ENCODE measurements around the gene SLC8A1. TPM values are rescaled to one million over a fixed set of nuclear protein-coding genes. Genes with fewer than 3 reads are reported as not detected.
A peak's percentile ranks its signal among the peaks of the same experiment; 100 is the strongest.

SLC8A1 gene
- total RNA-seq, 6 donors from 2014 or later: 21.8 to 58.6 (median 25.3) TPM

DNA sequence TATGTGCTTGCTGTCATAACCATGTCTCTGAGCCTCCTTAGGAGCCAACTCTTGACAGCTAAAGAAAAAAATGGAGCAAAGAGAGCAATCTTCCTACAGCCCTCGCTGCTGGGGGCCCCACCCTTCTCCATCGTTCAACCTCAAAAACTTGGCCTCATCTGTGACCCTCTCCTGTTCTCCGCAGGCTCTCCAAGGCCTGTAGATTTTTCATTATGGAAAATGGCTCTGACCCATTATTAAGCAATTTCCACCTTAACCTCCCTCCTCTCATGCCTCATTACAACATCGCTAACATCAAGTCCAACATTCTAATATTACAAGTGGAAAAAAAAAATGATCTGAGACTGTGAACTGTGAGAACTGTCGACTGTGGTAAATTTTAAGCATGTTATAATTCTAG lies 98.7 kb downstream of the SLC8A1 start:
- DNase-seq (no peak), ATAC-seq (ENCODE audit: low FRiP score in 2 of 2) (peak; percentile 49 to 83)
- Histone ChIP-seq H3K9me3 (no peaks in the 10 kb centered on the region), H3K4me3 (no peak overlapping the region), H3K4me1 (peaks cover 0 to 11% (median 6%) of the 10 kb centered on the region in 4 donors), H3K36me3 (no peaks in the 10 kb centered on the region), H3K27ac (peak overlapping the region; percentile 21 to 49 (median 38)), H3K27me3 (no peaks in the 10 kb centered on the region)
- 47 to 48% methylated on average over 5 of the region's 5 CpGs for WGBS, 2 donors
- TF ChIP-seq POLR2AphosphoS5 (IDR thresholded peaks at IDR 0.05) (no peak), POLR2A (IDR thresholded peaks at IDR 0.05) (no peak), EP300 (IDR thresholded peaks at IDR 0.05) (no peak)
- TF ChIP-seq, protein P1, sequence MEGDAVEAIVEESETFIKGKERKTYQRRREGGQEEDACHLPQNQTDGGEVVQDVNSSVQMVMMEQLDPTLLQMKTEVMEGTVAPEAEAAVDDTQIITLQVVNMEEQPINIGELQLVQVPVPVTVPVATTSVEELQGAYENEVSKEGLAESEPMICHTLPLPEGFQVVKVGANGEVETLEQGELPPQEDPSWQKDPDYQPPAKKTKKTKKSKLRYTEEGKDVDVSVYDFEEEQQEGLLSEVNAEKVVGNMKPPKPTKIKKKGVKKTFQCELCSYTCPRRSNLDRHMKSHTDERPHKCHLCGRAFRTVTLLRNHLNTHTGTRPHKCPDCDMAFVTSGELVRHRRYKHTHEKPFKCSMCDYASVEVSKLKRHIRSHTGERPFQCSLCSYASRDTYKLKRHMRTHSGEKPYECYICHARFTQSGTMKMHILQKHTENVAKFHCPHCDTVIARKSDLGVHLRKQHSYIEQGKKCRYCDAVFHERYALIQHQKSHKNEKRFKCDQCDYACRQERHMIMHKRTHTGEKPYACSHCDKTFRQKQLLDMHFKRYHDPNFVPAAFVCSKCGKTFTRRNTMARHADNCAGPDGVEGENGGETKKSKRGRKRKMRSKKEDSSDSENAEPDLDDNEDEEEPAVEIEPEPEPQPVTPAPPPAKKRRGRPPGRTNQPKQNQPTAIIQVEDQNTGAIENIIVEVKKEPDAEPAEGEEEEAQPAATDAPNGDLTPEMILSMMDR (IDR thresholded peaks at IDR 0.05): no peak

DNA sequence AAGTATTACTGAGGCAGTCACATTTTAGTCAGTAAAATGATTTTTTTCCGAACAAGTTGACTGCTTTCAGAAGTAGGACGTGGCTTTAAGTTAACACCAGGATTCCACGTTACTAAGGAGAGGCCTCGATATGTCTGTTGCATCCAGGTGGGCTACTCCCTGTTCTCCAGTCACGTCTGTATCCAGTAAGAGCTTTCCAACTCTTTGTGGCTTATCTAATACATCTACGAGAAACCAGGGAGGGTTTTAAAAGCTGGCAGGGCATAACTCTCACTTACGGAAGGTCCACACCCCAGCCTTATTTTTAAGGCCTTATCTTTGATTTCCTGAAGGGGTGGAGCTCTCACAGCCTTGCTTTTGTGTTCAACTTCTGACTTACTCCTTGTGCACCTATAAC lies 99.2 kb downstream of the SLC8A1 start:
- DNase-seq (no peak), ATAC-seq (ENCODE audit: low FRiP score in 2 of 2) (no peak)
- Histone ChIP-seq H3K27me3 (no peaks in the 10 kb centered on the region), H3K9me3 (no peaks in the 10 kb centered on the region), H3K36me3 (no peaks in the 10 kb centered on the region), H3K4me1 (peaks cover 0 to 11% (median 6%) of the 10 kb centered on the region in 4 donors), H3K27ac (peak overlapping the region; percentile 21 to 49 (median 38)), H3K4me3 (no peak overlapping the region)
- TF ChIP-seq EP300 (IDR thresholded peaks at IDR 0.05) (no peak), POLR2A (IDR thresholded peaks at IDR 0.05) (no peak), POLR2AphosphoS5 (IDR thresholded peaks at IDR 0.05) (no peak)
- TF ChIP-seq, protein P1 (IDR thresholded peaks at IDR 0.05): no peak
- 73 to 75% methylated on average over 6 to 7 of the region's 7 CpGs for WGBS, 2 donors

DNA sequence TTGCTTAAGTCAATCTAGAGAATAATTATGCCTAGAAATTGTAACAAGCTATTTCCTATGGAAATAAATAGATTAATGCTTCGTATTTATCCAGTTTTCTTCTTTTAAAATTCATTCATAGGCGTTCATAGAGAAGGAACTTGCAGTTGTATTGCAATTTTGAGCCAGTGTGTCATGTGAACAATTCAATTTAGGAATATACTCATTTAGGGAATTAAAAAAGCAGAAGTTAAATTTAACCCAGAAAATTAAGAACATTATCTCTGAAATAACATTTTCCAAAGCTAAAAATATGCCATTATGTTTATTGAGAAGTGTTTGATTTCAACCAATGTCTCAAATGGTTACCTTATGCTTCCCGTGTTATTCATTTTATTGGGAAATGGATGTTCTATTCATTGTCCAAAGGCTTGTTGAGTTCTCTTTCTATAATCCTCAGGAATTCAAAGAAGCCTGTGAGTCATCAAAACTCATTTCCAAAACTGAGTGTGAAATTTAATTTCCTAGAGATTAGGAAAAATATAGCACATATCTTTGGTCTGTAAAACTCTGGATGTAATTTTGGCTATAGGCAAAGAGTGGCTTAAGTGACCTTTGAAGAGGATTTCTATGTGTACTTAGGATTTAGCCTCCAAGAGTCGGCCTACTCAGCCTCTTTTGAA lies 99.7 kb downstream of the SLC8A1 start:
- WGBS, 2 donors: 74 to 77% methylated on average over 4 of the region's 4 CpGs
- no peak for TF ChIP-seq POLR2A (IDR thresholded peaks at IDR 0.05)
- TF ChIP-seq, protein P1 (IDR thresholded peaks at IDR 0.05): no peak
- no peak for TF ChIP-seq EP300 (IDR thresholded peaks at IDR 0.05)
- no peak for TF ChIP-seq POLR2AphosphoS5 (IDR thresholded peaks at IDR 0.05)
- ATAC-seq (ENCODE audit: low FRiP score in 2 of 2) (peak in 1 of 2 donors; percentile 50), DNase-seq (no peak)
- Histone ChIP-seq H3K27me3 (no peaks in the 10 kb centered on the region), H3K9me3 (no peaks in the 10 kb centered on the region), H3K4me3 (no peak overlapping the region), H3K36me3 (no peaks in the 10 kb centered on the region), H3K4me1 (peaks cover 0 to 11% (median 6%) of the 10 kb centered on the region in 4 donors), H3K27ac (peak overlapping the region; percentile 21 to 49 (median 38))

DNA sequence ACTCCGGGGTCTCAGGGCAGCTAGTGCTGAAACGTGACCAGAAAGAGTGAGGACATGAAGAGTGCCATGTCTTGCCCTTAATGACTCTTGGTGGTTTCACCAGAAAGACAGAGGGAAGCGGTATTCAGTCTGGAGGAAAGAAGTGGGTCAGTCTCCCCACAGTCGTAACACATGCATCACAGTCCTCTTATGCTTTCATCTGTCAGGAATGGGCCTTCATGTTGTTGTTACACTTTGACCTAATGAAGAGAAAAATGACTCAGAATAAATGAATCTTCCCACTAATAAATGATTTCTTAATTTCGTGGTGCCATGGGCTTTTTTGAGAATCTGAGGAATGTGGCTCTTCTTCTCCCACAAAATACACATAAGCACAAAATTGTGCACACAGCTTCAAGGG lies 103.2 kb downstream of the SLC8A1 start:
- H3K4me3 ChIP-seq: no peak overlapping the region
- no peaks in the 10 kb centered on the region for H3K36me3 ChIP-seq
- ATAC-seq (ENCODE audit: low FRiP score in 2 of 2) (peak in 1 of 2 donors; percentile 53), DNase-seq (no peak)
- H3K27me3 ChIP-seq: no peaks in the 10 kb centered on the region
- H3K4me1 ChIP-seq: peaks cover 0 to 17% (median 6%) of the 10 kb centered on the region in 4 donors
- WGBS, 2 donors: 67 to 84% methylated on average over 5 of the region's 5 CpGs
- TF ChIP-seq, protein P1 (IDR thresholded peaks at IDR 0.05): no peak
- TF ChIP-seq POLR2AphosphoS5 (IDR thresholded peaks at IDR 0.05) (no peak), EP300 (IDR thresholded peaks at IDR 0.05) (no peak), POLR2A (IDR thresholded peaks at IDR 0.05) (no peak)
- H3K27ac ChIP-seq: no peak overlapping the region
- no peaks in the 10 kb centered on the region for H3K9me3 ChIP-seq

DNA sequence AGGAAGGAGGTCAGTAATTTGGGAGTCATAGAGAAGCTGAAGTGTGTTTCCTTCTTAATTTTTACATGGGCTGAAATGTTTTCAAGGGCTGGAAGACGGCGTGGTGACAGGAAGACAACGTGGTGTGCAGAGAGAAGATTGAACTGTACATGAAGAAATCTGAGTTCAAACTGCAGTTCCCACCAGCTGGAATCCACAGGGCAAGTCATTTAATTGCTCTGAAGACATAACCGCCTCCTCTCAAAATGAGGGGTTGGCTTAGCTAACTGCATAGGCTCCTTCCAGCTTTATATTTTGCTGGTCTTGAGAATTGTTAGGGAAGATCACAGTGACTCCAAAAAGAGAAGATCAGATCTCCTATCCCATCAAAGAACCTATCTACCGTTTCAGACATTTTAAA lies 103.9 kb downstream of the SLC8A1 start:
- TF ChIP-seq POLR2A (IDR thresholded peaks at IDR 0.05): no peak
- TF ChIP-seq, protein P1 (IDR thresholded peaks at IDR 0.05): no peak
- no peak for TF ChIP-seq EP300 (IDR thresholded peaks at IDR 0.05)
- TF ChIP-seq POLR2AphosphoS5 (IDR thresholded peaks at IDR 0.05): no peak
- Histone ChIP-seq H3K4me3 (no peak overlapping the region), H3K9me3 (no peaks in the 10 kb centered on the region), H3K36me3 (no peaks in the 10 kb centered on the region), H3K27me3 (no peaks in the 10 kb centered on the region), H3K4me1 (peaks cover 0 to 15% (median 3%) of the 10 kb centered on the region in 4 donors), H3K27ac (no peak overlapping the region)
- WGBS, 2 donors: 68 to 73% methylated on average over 5 of the region's 5 CpGs
- DNase-seq (no peak), ATAC-seq (ENCODE audit: low FRiP score in 2 of 2) (no peak)

All from upper lobe of left lung (tissue), 6 donors.